Stimulated activated CD4-positive, alpha-beta T cell treated with anti-CD3 and anti-CD28 coated beads, Interleukin-1b, Interleukin-23, amount 100 ng/mL, for 4 hours (primary cell): Measurements from ENCODE around the gene COLGALT1.

Source experiments
- DNase-seq, 2 donors: peaks; one replicate each; pipeline ENCODE4 v3.0.0-alpha.2; 2020; ENCODE audit warnings: low read depth in 2 of 2

Gene COLGALT1

DNA sequence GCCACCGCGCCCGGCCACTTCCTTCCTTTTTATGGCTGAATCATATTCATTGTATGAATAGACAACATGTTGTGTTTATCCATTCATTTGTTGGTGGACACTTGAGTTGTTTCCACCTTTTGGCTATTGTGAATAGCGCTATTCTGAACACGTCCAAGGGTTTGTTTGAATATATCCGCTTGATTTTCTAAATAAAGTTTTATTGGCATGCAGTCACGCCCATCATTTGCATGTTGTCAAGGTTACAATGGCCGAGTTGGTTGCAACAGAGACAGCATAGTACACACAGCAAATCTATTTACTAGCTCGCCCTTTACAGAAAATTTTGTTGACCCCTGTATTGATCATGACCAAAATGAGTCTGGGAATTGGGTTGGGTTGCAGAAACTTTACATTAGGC, 43.5 kb downstream of the COLGALT1 start:
- DNase-seq, result no peak

DNA sequence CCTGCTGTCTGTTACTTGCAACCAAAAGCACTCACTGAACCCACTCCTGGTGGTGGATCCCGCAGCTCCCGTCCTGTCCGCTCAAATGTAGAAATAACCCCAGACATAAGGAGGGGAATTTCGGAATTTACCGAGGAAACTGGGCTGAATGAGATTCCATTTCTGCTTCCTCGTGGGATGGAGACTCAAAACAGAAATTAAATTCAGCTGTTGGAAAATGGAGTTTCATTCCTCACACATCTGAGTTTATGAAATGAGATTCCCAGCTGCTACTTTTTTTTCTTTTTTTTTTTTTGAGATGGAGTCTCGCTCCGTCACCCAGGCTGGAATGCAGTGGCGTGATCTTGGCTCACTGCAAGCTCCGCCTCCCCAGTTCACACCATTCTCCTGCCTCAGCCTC, 44.3 kb downstream of the COLGALT1 start:
- DNase-seq, result no peak

DNA sequence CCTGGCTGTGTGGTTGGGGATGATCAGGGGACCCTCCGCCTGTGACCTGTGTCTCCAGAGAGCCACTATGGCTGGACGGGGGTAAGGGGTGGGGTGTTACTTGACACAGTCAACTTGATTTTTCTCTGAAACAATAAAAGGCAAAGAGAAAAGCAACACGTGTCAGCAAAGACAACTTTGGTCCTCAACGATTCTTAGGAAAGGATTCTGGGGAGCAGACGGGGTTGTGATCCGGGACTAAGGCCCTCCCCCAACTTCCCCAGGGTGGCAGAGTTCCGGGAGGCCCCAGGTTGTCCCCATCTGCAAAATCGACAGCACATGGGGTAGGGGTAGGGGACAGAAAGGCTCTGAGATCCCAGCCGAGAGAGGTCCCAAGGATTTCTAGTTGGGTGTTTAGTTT, 46.2 kb downstream of the COLGALT1 start:
- no peak for DNase-seq

DNA sequence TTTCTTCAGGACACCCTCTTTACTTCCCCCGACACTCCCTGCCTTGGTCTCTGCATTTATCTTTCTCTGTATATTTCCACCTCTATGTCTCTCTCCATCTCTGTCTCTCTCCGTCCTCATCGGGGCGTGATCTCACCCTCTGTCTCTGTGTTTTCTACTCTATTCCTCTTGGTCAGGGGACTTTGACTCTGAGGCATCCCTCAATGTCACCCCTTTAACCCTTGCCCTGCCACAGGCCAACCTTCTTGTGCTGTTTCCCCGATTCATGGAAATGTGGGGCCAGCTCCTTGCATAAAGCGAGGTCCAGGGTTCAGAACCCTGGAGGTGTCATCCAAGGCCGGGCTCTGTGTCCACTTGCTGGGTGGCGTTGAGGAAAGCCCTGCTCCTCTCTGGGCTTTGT, 46.8 kb downstream of the COLGALT1 start:
- no peak for DNase-seq

DNA sequence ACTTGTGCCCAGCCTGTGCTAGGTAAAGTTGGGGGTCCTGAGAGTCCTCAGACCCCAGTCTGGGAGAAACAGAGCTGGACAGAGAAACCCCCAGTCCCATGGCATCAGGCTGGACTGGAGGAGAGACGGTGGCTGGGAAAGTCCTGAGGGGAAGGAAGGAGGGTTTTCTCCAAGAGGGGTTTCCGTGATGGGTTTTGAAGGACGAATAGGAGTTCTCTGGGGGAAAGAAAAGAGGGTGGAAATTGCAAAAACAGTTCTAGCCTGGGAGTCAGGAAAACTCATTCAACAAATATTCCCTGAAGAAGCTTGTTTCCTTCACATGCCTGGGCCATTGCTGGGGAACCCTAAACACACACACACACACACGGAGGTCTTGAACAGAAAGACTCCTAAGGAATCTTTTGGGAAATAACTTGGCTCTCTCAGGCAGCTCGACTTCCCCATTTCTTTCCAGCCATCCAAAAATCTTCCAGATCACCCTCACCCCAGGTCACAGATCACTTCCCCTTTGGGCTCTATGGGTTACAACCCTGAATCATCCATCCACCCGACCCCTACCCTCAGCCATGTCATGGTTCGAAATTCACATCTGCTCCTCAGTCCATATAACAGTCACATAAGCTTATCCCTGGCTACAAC, 47.5 kb downstream of the COLGALT1 start:
- DNase-seq, result no peak

DNA sequence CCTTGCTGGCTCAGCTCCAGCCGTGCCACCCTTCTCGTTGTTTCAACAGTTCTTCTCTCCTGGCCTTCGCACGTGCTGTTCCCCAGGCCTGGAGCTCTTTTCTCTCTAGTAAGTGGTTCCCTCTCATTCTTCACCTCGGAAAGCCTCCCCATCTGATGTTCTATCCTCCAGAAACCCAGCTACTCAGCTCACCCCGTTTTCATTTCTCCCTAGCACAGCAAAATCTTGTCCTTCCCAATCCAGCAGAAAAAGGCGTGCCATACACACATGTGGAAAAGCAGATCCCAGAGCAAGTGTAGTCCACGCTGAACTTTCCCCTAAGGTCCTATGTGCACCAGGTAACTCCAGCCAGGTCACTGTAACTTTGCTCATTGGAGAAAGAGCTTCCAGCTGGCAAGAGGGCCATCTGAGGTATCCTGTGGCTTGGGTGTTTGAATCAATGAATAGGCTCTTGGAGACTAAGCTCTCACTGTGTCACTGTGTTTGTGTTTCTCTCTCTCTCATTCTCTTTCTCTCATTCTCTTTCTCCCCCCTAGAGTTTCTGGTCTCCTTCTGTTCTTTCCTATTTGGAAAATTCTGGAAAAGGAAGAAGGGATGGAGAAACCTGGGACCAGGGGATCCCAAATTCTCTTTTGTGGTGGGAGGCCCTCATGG, 49.0 kb downstream of the COLGALT1 start:
- DNase-seq, result no peak

DNA sequence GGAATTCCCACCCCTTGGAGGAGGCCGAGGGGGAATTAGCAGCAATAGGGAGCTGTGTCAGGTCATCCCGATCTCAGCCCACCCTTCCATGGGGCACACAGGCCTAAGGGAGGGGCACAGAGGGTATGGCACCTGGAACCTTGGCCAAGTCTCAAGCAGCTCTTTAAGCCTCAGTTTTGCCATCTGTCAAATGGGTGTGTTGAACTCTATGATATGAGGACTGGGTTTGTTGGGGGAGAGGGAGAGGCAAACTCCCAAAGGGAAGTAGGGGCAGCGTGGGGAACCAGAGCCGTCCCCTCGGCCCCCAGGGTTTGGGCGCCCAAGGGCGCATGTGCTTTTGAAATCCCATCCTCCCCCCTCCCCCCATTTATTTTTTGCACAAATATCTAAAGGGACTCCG, 49.7 kb downstream of the COLGALT1 start:
- DNase-seq, result no peak

DNA sequence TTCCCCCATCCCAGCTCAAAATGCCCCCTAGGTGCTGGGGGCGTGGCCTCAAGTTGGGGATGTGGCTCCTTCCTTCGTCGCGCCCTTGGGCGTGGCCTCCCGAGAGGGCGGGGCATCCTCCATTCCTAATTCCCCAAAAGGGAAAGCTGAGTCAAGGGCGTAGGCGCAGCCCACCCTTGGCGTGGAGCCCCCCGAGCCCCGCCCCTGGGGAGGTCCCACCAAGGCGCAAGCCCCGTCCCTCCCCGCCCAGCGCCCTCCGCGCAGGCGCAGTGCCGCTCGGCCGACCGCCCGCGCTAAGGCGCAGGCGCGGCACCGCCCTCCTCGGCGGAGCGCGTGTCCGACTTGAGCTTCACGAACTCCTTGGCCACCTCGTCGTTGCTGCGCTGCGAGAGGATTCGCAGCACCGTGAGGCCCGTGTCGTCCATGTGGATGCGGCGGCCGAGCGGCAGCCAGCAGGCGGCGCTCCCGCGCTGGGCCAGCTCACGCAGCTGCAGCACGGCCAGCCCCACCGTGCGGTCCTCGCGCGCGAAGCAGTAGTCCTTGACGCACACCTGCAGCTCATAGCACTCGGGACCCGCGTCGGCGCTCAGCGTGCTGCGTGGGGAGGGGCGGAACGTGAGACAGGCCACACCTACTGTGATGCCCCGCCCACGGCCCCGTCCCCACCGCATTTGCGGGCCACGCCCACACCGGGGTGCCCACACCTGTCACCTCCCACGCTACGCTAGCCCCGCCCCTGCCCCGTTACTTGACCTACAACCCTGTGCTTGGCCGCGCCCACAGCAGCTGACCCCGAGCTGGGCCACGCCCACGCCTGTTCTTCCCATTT, 50.5 kb downstream of the COLGALT1 start:
- peak; percentile 77 to 79 for DNase-seq

DNA sequence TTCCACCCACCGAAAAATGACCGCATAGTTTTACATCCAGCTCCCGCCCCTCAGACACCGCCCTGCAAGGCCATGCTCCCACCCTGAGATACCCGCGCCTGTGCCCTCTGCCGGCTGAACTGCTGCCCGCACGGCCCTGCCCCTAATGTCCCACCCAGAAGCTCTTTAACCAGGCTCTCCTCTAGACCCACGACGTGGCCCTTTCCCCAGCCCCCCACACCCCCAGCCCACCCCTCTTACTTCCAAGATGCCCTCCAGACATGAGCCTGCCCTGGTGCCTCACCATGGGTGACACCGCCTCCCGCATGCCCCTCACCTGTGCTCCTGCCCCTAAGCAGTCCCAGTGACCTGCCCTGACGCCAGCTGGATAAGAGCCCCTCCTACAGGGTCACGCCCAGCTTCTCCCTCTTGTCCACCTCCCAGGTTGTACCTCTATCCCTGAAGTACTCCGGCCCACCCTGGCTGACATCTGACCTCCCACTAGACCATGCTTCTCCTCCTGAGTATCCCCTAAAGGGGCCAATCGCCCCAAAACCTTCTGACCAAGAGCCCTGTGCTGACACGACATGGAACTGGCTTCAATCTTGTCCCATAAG, 51.2 kb downstream of the COLGALT1 start:
- peak in 1 of 2 donors; percentile 13 for DNase-seq

DNA sequence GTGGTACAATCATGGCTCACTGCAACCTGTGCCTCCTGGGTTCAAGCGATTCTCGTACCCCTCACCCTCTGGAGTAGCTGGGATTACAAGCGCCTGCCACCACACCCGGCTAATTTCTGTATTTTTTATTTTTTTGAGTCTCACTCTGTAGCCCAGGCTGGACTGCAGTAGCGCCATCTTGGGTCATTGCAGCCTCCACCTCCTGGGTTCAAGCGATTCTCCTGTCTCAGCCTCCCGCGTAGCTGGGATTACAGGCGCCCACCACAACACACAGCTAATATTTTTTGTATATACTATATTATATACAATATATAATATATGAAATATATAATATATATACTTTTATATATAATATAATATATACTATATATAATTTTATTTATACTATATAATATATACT, 52.5 kb downstream of the COLGALT1 start:
- no peak for DNase-seq

DNA sequence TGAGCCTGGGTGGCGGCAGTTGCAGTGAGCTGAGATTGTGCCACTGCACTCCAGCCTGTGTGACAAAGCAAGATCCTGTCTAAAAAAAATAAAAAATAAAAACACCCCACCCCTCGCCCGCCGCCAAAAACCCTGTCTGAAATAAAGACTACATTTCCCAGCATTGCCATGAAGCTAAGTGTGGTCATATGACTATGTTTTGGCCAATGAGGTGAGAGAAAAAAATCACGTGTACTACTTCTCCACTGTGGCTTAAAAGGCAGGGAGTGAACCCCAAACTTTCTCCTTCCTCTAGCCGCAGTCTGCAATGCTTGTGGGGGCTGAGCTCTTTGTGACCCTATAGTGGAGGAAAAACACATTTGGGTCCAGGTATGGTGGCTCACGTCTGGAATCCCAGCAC, 54.9 kb downstream of the COLGALT1 start:
- no peak for DNase-seq

DNA sequence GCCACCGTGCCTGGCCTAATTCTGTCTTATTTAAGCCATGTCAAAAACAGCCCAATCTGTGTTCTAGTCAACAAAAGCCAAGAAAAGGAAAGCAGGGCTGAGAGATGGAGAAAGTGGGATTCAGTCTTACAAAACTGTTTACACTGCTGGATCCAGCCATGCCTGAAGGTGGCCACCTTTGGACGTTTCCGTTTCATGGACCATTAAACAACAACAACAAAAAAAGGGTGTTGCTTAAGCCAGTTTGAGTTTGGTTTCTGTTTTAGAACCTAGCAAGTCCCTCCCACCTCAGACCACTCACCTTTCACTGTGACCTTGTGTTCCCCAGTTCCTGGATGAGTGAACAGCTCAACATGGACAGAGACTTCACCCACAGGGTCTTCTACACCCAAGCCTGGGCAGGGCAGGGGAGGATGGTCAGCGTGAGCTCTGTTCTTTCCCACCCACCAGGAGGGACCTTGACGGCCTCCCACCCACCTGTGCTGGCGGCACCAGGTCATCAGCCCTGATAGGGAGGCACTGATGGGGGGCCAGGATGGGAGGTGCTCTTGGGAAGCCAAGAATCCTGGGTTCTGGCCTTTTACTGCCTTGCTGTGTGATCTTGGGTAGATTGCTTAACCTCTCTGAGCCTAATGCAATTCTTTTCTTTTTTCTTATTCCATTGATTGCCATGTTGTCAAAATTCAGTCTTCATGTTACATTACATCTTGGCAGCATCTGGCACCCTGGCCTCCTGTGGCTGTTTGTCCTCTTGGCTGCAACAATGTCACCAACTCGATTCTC, 56.2 kb downstream of the COLGALT1 start:
- no peak for DNase-seq

DNA sequence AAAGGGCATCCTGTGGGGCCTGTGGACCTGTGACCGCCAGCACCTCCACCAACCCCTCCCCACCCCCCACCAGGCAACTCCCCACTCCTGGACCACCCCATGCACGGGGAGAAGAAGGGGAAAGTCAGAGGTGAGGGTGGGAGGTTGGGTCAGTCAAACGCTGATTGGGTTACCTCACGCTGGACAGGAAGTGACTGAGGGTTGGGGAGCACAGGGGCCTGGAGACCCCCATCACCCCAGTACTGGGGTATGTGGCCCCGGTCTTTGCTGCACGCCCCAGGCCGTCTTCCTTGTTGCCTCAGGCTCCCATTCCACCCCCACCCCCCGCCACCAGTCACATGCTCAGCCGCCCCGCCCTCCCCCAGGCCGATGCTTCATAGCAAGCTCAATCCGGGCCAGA, 59.0 kb downstream of the COLGALT1 start:
- DNase-seq, result no peak

DNA sequence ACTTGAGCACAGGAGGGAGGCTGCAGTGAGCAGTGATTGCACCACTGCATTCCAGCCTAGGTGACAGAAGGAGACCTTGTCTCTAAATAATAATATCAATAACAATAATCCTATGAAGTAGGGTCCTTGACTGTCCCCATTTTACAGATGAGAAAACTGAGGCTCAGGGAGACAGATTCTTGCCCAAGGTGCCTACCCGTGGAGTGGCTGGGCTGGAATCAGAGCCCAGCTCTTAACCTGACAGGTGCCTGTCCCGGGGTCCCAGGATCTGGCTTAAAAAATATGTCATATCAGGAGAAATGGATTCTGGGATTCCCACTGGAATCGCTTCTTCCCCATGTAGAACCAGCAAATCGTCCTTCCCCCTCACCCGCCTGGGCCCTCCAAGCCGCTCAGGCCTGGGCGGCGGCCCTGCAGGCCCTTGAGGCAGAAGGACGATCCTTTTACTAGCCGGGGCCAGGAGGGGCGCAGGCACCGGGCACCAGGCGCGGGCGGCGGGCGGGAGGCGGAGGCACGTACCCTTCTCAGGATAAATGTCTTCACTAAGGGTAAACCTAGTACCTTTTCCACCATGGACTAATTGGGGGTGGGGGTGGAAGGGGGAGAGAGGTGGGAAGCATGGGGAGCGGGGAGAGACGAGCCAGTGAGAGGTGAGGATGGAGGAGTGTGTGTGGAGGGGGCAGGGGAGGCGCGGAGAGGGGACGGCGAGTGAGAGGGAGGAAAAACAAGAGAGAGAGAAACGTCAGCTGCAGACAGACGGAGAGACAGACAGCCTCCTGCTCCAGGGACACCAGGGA, 60.6 kb downstream of the COLGALT1 start:
- no peak for DNase-seq

DNA sequence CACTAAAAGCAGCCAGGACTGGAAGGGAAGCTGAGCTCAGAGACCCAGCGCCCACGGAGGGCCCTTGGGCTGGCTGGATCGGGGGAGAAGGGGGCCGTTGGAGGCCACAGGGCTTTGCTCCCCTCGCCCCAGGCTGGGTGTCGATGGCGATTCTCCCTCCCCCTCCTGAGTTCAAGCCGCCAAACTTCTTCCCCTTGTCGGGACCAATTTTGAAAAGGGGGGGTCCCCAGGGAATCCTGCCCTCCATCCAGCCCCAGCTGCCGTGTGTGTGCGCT, 61.2 kb downstream of the COLGALT1 start:
- DNase-seq, result no peak

DNA sequence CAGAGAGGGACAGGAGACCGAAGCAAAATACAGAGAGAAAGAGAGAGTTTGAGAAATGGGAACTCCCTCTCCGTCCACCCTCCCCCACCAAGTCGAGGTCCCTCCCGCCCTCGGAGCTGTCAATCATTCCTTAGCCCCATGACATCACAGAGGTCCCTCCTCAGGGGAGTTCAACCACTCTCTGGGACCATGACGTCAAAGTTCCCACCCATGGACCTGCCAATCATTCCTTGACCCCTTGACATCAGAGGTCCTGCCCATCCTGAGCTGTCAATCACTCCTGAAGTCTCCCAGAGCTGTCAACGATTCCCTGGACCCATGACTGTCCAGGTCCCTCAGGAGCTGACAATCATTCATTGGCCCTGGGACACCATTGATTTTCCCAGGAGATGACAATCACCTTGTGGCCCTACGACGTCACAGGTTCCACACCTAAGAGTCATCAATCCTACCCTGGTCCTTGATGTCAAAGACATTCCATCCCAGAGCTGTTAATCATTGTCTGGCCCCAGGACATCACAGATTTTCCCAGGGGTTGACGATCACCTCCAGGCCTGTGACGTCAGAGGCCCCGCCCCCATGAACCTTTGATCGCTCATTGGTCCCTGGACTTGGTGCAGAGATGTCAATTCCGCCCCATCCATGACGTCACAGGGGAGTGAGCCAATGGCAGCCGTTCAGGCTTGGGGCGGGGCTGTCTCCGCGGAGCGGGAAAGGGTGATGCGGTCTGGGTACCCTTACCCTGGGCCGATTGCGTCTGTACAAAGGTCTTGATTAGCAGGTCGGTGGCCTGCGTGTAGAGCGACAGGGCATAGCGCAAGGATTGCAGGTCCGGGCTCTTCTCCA, 61.7 kb downstream of the COLGALT1 start:
- no peak for DNase-seq

DNA sequence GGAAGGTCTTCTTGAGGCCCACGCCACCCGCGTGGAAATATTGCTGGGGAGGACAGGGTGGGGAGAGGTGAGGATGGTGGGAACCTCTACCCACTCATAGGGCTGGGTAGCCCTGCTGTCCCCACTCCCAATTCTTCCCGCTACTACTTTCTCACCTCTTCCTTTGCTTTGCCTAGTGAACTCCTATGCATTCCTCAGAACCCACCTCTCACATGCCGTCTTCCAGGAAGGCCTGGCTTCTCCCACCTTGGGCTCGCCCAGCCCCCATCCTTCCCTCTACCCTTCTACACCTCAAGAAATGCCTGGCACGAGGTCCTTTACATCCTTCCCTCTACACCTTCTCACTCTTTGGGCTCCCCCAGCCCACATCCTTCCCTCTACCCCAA, 62.4 kb downstream of the COLGALT1 start:
- no peak for DNase-seq

DNA sequence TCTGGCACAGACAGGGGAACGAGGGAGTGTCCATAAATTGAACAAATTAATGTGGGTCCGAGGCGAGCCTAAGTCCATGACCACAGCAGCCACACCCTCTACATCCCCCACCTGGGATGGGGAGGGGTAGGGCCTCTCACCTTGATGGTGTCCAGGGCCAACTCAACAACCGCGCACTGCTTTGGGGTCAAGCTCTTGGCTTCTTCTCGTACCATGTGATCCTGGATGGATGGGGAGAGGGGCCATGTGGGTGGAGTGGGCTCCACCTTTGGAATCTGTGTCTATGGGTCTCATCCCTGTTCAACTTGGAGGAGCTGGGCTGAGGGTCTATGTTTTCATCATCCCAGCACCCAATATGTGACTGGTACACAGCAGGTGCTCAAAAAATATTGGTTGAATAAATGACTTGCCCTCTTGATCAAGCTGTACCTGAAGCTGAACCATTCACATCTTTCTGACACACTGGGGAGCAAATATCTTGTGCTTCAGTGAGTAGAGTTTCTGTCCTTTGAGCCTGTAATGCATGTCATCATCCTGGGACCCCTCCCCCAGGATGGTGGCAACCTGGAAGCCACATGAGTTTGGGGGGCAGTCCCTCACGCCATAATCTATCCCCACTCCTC, 62.9 kb downstream of the COLGALT1 start:
- no peak for DNase-seq

DNA sequence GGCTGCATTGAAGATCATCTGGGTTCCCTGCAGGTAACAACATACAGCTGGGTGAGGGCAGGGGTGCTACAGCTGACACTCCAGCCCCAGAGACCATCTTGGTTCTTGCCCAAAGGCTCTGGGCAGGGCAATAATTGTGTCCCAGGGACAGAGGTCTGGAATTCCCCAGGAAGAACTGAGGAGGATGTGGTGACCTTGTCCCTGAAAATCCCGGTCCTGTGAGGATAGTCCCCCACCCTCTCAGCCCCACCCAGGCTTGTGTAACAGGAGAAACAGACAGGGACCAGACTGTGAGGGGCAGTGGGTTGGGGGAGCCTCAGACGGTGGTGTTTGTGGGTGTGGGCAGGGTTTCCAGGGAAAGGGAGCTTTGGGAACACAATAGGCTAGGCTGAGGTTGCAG, 63.5 kb downstream of the COLGALT1 start:
- DNase-seq, result no peak

DNA sequence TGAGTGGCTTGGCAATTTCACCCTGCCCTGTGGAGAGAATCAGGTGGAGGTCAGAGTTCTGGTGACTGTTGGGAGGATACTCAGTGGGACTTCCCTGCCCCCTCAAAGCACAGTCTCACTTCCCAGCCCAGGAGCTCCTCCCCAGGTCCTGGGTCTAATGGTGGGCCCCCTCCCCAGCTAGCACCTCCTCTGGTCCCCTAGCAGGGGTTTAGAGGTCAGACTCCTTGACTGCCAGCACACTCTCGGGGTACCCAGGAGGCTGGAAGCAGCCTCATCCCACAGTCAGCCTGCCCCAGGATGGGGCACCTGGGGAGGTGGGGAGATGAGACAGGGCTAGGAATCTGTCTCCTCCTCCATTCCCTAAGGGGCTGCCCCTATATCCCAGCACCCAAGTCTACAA, 65.2 kb downstream of the COLGALT1 start:
- no peak for DNase-seq
